ENCODE data around the gene CCK.

DNA sequence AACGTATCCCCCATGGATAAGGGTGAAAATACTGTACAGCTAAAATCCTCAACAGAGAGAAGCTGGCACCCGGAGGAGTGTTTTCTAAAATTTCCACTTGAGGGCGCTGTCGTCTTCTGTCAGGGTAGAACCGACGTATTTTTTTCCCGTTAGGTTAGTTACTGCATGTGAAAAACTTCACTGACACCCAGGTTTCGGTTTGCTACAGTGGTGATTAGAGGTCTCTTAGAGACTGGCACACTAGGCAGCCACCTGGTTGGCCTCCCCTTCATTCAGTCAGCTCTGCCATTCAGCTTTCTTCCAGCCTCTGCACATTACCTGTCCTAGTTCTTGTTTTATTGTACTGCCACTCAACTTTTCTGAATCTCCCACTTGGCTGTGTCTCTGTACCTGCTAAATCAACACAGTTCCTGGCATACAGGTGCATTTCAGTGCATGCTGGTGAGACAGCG lies 18.4 kb downstream of the CCK start:
- TF ChIP-seq YY1 (IDR thresholded peaks at IDR 0.05) = no peak
- TF ChIP-seq, protein P1, sequence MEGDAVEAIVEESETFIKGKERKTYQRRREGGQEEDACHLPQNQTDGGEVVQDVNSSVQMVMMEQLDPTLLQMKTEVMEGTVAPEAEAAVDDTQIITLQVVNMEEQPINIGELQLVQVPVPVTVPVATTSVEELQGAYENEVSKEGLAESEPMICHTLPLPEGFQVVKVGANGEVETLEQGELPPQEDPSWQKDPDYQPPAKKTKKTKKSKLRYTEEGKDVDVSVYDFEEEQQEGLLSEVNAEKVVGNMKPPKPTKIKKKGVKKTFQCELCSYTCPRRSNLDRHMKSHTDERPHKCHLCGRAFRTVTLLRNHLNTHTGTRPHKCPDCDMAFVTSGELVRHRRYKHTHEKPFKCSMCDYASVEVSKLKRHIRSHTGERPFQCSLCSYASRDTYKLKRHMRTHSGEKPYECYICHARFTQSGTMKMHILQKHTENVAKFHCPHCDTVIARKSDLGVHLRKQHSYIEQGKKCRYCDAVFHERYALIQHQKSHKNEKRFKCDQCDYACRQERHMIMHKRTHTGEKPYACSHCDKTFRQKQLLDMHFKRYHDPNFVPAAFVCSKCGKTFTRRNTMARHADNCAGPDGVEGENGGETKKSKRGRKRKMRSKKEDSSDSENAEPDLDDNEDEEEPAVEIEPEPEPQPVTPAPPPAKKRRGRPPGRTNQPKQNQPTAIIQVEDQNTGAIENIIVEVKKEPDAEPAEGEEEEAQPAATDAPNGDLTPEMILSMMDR (IDR thresholded peaks at IDR 0.05; ENCODE audit: low read depth, low read length, missing input control) = peak; percentile 71
- TF ChIP-seq, protein P2, sequence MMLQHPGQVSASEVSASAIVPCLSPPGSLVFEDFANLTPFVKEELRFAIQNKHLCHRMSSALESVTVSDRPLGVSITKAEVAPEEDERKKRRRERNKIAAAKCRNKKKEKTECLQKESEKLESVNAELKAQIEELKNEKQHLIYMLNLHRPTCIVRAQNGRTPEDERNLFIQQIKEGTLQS (IDR thresholded peaks at IDR 0.05) = no peak
- TF ChIP-seq RXRA (IDR thresholded peaks at IDR 0.05) = no peak
- TF ChIP-seq JUND (IDR thresholded peaks at IDR 0.05) = no peak
- TF ChIP-seq, protein P3, sequence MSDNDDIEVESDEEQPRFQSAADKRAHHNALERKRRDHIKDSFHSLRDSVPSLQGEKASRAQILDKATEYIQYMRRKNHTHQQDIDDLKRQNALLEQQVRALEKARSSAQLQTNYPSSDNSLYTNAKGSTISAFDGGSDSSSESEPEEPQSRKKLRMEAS (IDR thresholded peaks at IDR 0.05) = no peak
- TF ChIP-seq HNF4G (IDR thresholded peaks at IDR 0.05) = no peak
